ENCODE results near the gene RNF214.
A peak's percentile ranks its signal among the peaks of the same experiment; 100 is the strongest.
"Not testable (repeated sequence)": the region's sequence is repeated elsewhere in the genome, so short reads cannot be mapped to it uniquely, and the experiment has no call there.

RNF214 gene

GRCh38 chr11:117319214-117319840 lies 86.9 kb downstream of the RNF214 start:
- H3K27ac ChIP-seq (ENCODE audit: low read depth, low read length) = no peak overlapping the region
- H3K9me3 ChIP-seq (ENCODE audit: control insufficient read depth in 5 of 5, low read length in 5 of 5) = no peaks in the 10 kb centered on the region
- peaks cover 8 to 24% (median 22%) of the 10 kb centered on the region in 5 donors for H3K4me1 ChIP-seq (ENCODE audit: control insufficient read depth in 5 of 5, insufficient read depth in 5 of 5, low read length in 5 of 5)
- no peaks in the 10 kb centered on the region for H3K36me3 ChIP-seq (ENCODE audit: control insufficient read depth in 5 of 5, insufficient read depth in 5 of 5, low read length in 5 of 5)
- no peak overlapping the region for H3K9ac ChIP-seq (ENCODE audit: low read length in 5 of 5)
- no peak overlapping the region for H3K4me3 ChIP-seq (ENCODE audit: low read depth in 1 of 5, low read length in 5 of 5)
- H3K27me3 ChIP-seq (ENCODE audit: control insufficient read depth in 5 of 5, insufficient read depth in 4 of 5, low read length in 5 of 5) = no peaks in the 10 kb centered on the region

- peak overlapping the region; percentile 50 to 89 (median 88) for H3K4me3 ChIP-seq (ENCODE audit: low read depth in 1 of 5, low read length in 5 of 5)
- not testable (repeated sequence) for H3K27ac ChIP-seq (ENCODE audit: low read depth, low read length)
Observed at GRCh38 chr11:117327255-117327566, 94.7 kb downstream of the RNF214 start.

GRCh38 chr11:117327567-117328374 lies 95.3 kb downstream of the RNF214 start, which contains the start of gene CEP164:
Gene CEP164 (plus strand): TSS chr11:117327854. CDS start chr11:117338587, 10,733 bp downstream.
- Histone ChIP-seq H3K4me1 (ENCODE audit: control insufficient read depth in 5 of 5, insufficient read depth in 5 of 5, low read length in 5 of 5) (peaks cover 4 to 13% (median 12%) of the 10 kb centered on the region in 5 donors), H3K4me3 (ENCODE audit: low read depth in 1 of 5, low read length in 5 of 5) (peak within 1 kb of the TSS; percentile 84 to 89 (median 88)), H3K27me3 (ENCODE audit: control insufficient read depth in 5 of 5, insufficient read depth in 4 of 5, low read length in 5 of 5) (no peaks in the 10 kb centered on the region), H3K36me3 (ENCODE audit: control insufficient read depth in 5 of 5, insufficient read depth in 5 of 5, low read length in 5 of 5) (no peaks in the 10 kb centered on the region), H3K9ac (ENCODE audit: low read length in 5 of 5) (peak within 1 kb of the TSS; percentile 77 to 87 (median 85)), H3K9me3 (ENCODE audit: control insufficient read depth in 5 of 5, low read length in 5 of 5) (no peaks in the 10 kb centered on the region), H3K27ac (ENCODE audit: low read depth, low read length) (peak within 1 kb of the TSS; percentile 86)

More at GRCh38 chr11:117327255-117327566, 94.7 kb downstream of the RNF214 start:
- H3K9me3 ChIP-seq (ENCODE audit: control insufficient read depth in 5 of 5, low read length in 5 of 5); H3K27me3 ChIP-seq (ENCODE audit: control insufficient read depth in 5 of 5, insufficient read depth in 4 of 5, low read length in 5 of 5); H3K36me3 ChIP-seq (ENCODE audit: control insufficient read depth in 5 of 5, insufficient read depth in 5 of 5, low read length in 5 of 5): not testable (repeated sequence)
- H3K4me1 ChIP-seq (ENCODE audit: control insufficient read depth in 5 of 5, insufficient read depth in 5 of 5, low read length in 5 of 5) = peaks cover 4 to 13% (median 12%) of the 10 kb centered on the region in 5 donors
- H3K9ac ChIP-seq (ENCODE audit: low read length in 5 of 5) = peak overlapping the region in 1 of 5 donors; percentile 86

DNA sequence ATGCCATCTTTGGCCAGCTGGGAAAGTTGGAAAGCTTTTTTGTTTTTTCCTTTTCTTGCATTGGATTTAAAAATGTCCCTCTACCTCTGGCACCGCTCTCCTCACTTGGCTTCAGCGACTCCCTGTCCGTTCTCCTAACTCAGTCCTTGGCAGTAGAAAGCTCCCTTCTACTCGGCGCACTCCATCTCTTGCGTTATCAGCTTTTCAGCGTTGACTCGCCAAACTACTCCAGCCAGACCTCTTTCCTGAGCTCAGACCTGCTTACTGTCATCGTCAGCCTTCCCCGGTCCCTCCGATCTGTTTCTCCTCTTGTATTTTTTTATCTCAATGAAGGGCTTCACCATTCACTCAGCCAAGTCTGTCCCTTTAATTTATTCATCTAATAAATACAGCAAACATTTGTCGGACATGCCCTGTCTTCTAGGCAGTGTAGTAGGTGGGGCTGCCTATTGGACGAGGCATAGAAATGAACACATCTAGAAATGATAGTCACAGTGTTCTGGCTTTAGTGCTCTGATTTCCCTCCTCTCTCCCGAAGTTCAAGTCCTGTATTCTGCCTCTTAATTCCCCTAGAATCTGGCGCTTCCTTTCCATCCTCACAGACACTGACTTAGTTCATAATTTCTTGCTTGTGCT lies 96.0 kb downstream of the RNF214 start:
- Histone ChIP-seq H3K36me3 (ENCODE audit: control insufficient read depth in 5 of 5, insufficient read depth in 5 of 5, low read length in 5 of 5) (no peaks in the 10 kb centered on the region), H3K4me3 (ENCODE audit: low read depth in 1 of 5, low read length in 5 of 5) (peak overlapping the region; percentile 84 to 89 (median 88)), H3K27ac (ENCODE audit: low read depth, low read length) (peak overlapping the region; percentile 86), H3K9me3 (ENCODE audit: control insufficient read depth in 5 of 5, low read length in 5 of 5) (no peaks in the 10 kb centered on the region), H3K4me1 (ENCODE audit: control insufficient read depth in 5 of 5, insufficient read depth in 5 of 5, low read length in 5 of 5) (peaks cover 4 to 13% (median 12%) of the 10 kb centered on the region in 5 donors), H3K9ac (ENCODE audit: low read length in 5 of 5) (peak overlapping the region; percentile 77 to 87 (median 85)), H3K27me3 (ENCODE audit: control insufficient read depth in 5 of 5, insufficient read depth in 4 of 5, low read length in 5 of 5) (no peaks in the 10 kb centered on the region)

- Histone ChIP-seq H3K36me3 (ENCODE audit: control insufficient read depth in 5 of 5, insufficient read depth in 5 of 5, low read length in 5 of 5) (peaks cover 0 to 21% (median 7%) of the 10 kb centered on the region in 5 donors), H3K4me1 (ENCODE audit: control insufficient read depth in 5 of 5, insufficient read depth in 5 of 5, low read length in 5 of 5) (peaks cover 4 to 13% (median 12%) of the 10 kb centered on the region in 5 donors), H3K9me3 (ENCODE audit: control insufficient read depth in 5 of 5, low read length in 5 of 5) (no peaks in the 10 kb centered on the region), H3K9ac (ENCODE audit: low read length in 5 of 5) (no peak overlapping the region), H3K4me3 (ENCODE audit: low read depth in 1 of 5, low read length in 5 of 5) (no peak overlapping the region), H3K27ac (ENCODE audit: low read depth, low read length) (no peak overlapping the region), H3K27me3 (ENCODE audit: control insufficient read depth in 5 of 5, insufficient read depth in 4 of 5, low read length in 5 of 5) (no peaks in the 10 kb centered on the region)
Observed at GRCh38 chr11:117332843-117333242, 100.4 kb downstream of the RNF214 start.

GRCh38 chr11:117333917-117334316 lies 101.4 kb downstream of the RNF214 start:
- Histone ChIP-seq H3K27me3 (ENCODE audit: control insufficient read depth in 5 of 5, insufficient read depth in 4 of 5, low read length in 5 of 5) (no peaks in the 10 kb centered on the region), H3K36me3 (ENCODE audit: control insufficient read depth in 5 of 5, insufficient read depth in 5 of 5, low read length in 5 of 5) (peaks cover 0 to 31% (median 7%) of the 10 kb centered on the region in 5 donors), H3K9me3 (ENCODE audit: control insufficient read depth in 5 of 5, low read length in 5 of 5) (no peaks in the 10 kb centered on the region), H3K4me3 (ENCODE audit: low read depth in 1 of 5, low read length in 5 of 5) (no peak overlapping the region), H3K9ac (ENCODE audit: low read length in 5 of 5) (no peak overlapping the region), H3K4me1 (ENCODE audit: control insufficient read depth in 5 of 5, insufficient read depth in 5 of 5, low read length in 5 of 5) (peaks cover under 1 to 5% (median 5%) of the 10 kb centered on the region in 5 donors), H3K27ac (ENCODE audit: low read depth, low read length) (no peak overlapping the region)

DNA sequence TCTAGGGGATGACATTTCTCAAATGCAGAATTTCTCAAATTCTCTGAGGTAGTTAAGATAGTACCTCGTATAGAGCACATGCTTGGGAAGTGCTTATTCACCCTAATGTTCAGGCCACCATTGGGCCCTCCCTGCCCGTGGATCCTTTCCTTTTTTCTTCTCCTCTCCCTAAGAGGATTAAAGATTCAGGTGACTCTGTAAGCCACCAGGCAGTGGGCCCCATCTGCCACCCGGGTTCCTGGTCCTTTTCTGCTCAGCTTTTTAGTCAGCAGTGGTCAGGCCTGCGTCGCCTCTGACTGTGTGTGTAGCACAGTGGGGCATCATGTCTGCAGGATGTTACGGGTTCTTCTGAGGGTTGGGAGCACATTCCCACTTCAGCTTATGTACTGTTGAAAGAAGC lies 102.4 kb downstream of the RNF214 start:
- Histone ChIP-seq H3K4me1 (ENCODE audit: control insufficient read depth in 5 of 5, insufficient read depth in 5 of 5, low read length in 5 of 5) (no peaks in the 10 kb centered on the region), H3K4me3 (ENCODE audit: low read depth in 1 of 5, low read length in 5 of 5) (no peak overlapping the region), H3K9ac (ENCODE audit: low read length in 5 of 5) (no peak overlapping the region), H3K36me3 (ENCODE audit: control insufficient read depth in 5 of 5, insufficient read depth in 5 of 5, low read length in 5 of 5) (peaks cover 0 to 39% (median 13%) of the 10 kb centered on the region in 5 donors), H3K27me3 (ENCODE audit: control insufficient read depth in 5 of 5, insufficient read depth in 4 of 5, low read length in 5 of 5) (no peaks in the 10 kb centered on the region), H3K27ac (ENCODE audit: low read depth, low read length) (no peak overlapping the region), H3K9me3 (ENCODE audit: control insufficient read depth in 5 of 5, low read length in 5 of 5) (no peaks in the 10 kb centered on the region)

GRCh38 chr11:117335399-117335798 lies 102.9 kb downstream of the RNF214 start:
- Histone ChIP-seq H3K27ac (ENCODE audit: low read depth, low read length) (no peak overlapping the region), H3K27me3 (ENCODE audit: control insufficient read depth in 5 of 5, insufficient read depth in 4 of 5, low read length in 5 of 5) (no peaks in the 10 kb centered on the region), H3K9ac (ENCODE audit: low read length in 5 of 5) (no peak overlapping the region), H3K4me3 (ENCODE audit: low read depth in 1 of 5, low read length in 5 of 5) (no peak overlapping the region), H3K36me3 (ENCODE audit: control insufficient read depth in 5 of 5, insufficient read depth in 5 of 5, low read length in 5 of 5) (peaks cover 0 to 44% (median 19%) of the 10 kb centered on the region in 5 donors), H3K9me3 (ENCODE audit: control insufficient read depth in 5 of 5, low read length in 5 of 5) (no peaks in the 10 kb centered on the region), H3K4me1 (ENCODE audit: control insufficient read depth in 5 of 5, insufficient read depth in 5 of 5, low read length in 5 of 5) (no peaks in the 10 kb centered on the region)
